Spleen (tissue), 11 donors: ENCODE measurements around the gene RHEX. TPM values are rescaled to one million over a fixed set of nuclear protein-coding genes. Genes with fewer than 3 reads are reported as not detected.

ENCODE experiments used
- DNase-seq: peaks from one replicate; pipeline ENCODE4 v3.0.0-alpha.2; 2020
- H3K27ac ChIP-seq, 8 donors: fragments of 200-600 bp; sonication (generic) in 7 of 8; 1 replicate in 4 of 8; 2 replicates in 4 of 8; pipeline versions ENCODE4 v1.5.0 to v1.8.0; 2016 to 2021; ENCODE audit warnings: inconsistent platforms in 4 of 8, mild to moderate bottlenecking in 4 of 8, moderate library complexity in 1 of 8
- H3K27me3 ChIP-seq, 7 donors: fragments of 200-600 bp; sonication (generic) in 6 of 7; replicated peaks in 1 of 7; 1 replicate in 4 of 7; 2 replicates in 3 of 7; pipeline versions ENCODE4 v1.5.0 to v1.8.0; 2016 to 2021; ENCODE audit warnings: inconsistent platforms in 3 of 7, mild to moderate bottlenecking in 1 of 7
- H3K36me3 ChIP-seq, 6 donors: fragments of 200-600 bp; sonication (generic) in 5 of 6; 1 replicate in 4 of 6; 2 replicates in 2 of 6; pipeline versions ENCODE4 v1.5.0 to v1.8.0; 2016 to 2021; ENCODE audit warnings: inconsistent platforms in 2 of 6
- H3K4me1 ChIP-seq, 6 donors: fragments of 200-600 bp; sonication (generic) in 5 of 6; 1 replicate in 3 of 6; 2 replicates in 3 of 6; pipeline versions ENCODE4 v1.5.0 to v1.8.0; 2016 to 2021; ENCODE audit warnings: inconsistent platforms in 3 of 6
- H3K4me3 ChIP-seq, 8 donors: fragments of 200-600 bp; sonication (generic) in 7 of 8; 1 replicate in 4 of 8; 2 replicates in 4 of 8; pipeline versions ENCODE4 v1.5.0 to v1.8.0; 2016 to 2021; ENCODE audit warnings: inconsistent platforms in 4 of 8, mild to moderate bottlenecking in 4 of 8, moderate library complexity in 2 of 8
- H3K9me3 ChIP-seq, 8 donors: fragments of 200-600 bp; sonication (generic) in 7 of 8; 1 replicate in 4 of 8; 2 replicates in 4 of 8; pipeline versions ENCODE4 v1.5.0 to v1.8.0; 2016 to 2021; ENCODE audit warnings: inconsistent platforms in 4 of 8
- CTCF ChIP-seq, 11 experiments: fragments of 200-600 bp in 7 of 11; fragments of 450-650 bp in 4 of 11; sonication (generic) in 4 of 11; IDR thresholded peaks in 8 of 11; conservative IDR thresholded peaks in 3 of 11; 1 replicate in 7 of 11; 2 replicates in 4 of 11; pipeline versions ENCODE4 v1.4.0 to v1.8.0; 2016 to 2021; ENCODE audit warnings: antibody characterized with exemption in 11 of 11, inconsistent platforms in 4 of 11, mild to moderate bottlenecking in 1 of 11
- POLR2A ChIP-seq, 3 donors: fragments of 450-650 bp; IDR thresholded peaks; one replicate each; pipeline ENCODE4 v1.5.1; 2017; ENCODE audit warnings: antibody characterized with exemption in 3 of 3, mild to moderate bottlenecking in 1 of 3
- POLR2AphosphoS5 ChIP-seq, 3 donors: sonication (generic); formaldehyde crosslinking; IDR thresholded peaks; one replicate each; pipeline ENCODE4 v1.5.1; 2017; ENCODE audit warnings: antibody characterized with exemption in 3 of 3
- WGBS, 5 donors: extraction: QIAGEN DNeasy Blood & Tissue Kit in 3 of 5; methylation state at CpG; one replicate each; pipeline versions ENCODE4 v1.1.5 to v1.1.7; 2013 to 2018; 5-methylcytosine and 5-hydroxymethylcytosine counted together
- intact Hi-C: fragments of 100-400 bp; cut with DNase I; formaldehyde crosslinking; loops from one replicate; pipeline ENCODE4 v1.15.0; 2023; ENCODE audit warnings: low total_unique reads
- polyA plus RNA-seq, 3 donors: library from polyadenylated mRNA; stranded (reverse); fragments of 200-250 nt; gene quantifications; one replicate each; pipeline ENCODE4 v1.2.1, GENCODE V29; 2013
- small RNA-seq, 4 donors: library from RNA; depleted of rRNA; stranded (forward); fragments of <200 nt; gene quantifications; one replicate each; pipeline ENCODE3, GENCODE V24; 2016
- total RNA-seq, 7 donors: library from RNA; depleted of rRNA in 3 of 7; stranded (reverse); fragments of >200 nt in 3 of 7; fragmentation: NEBNext Ultra II Directional in 4 of 7; extraction: Animal tissue kit (Norgen Biotek cat#: 25700) in 4 of 7; gene quantifications; one replicate each; pipeline versions ENCODE4 v1.1.0 to v1.2.1, GENCODE V29; 2016 to 2021
- donor health status: healthy with polysubstance abuse.
- donor health status: DM: no; HTN: no; CAD: no; lungs with moderate emphysema.
- donor health status: DM: no; HTN: no; CAD: no.
- donor health status: Bipolar disorder and iron deficiency.
- donor health status: healthy.
- donor health status: DM: no; HTN: no; CAD: no.
- donor health status: DM: yes; HTN: yes; CAD: no.

Gene RHEX
- total and polyA plus RNA-seq, 10 donors: 0.91 to 6.2 (median 2.4) TPM

DNA sequence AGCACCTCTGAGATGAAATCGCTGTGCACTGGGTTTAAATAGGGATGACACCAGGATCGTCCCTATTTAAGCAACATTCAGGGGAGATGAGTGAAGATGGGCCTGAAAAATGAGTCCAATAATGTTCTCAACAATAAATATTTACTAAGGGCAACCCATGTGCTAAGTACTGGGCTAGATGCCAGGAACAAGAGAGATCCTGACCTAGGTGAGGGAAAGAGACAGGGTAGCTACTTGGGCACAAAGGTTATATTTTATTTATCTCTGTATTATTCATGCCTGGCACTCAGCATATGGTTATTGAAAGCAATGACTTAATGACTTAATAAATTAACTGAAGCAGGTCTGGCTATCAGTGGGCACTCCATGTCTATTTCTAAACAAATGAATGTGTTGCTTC is 91.6 kb downstream of the RHEX start:
- Histone ChIP-seq H3K9me3 (no peaks in the 10 kb centered on the region), H3K27me3 (no peaks in the 10 kb centered on the region), H3K4me3 (no peak overlapping the region), H3K36me3 (no peaks in the 10 kb centered on the region), H3K27ac (no peak overlapping the region), H3K4me1 (no peaks in the 10 kb centered on the region)
- no peak for DNase-seq
- 81 to 91% (median 87%) methylated on average over 2 of the region's 2 CpGs for WGBS, 5 donors
- intact Hi-C loops: no loop called here
- TF ChIP-seq POLR2AphosphoS5 (IDR thresholded peaks at IDR 0.05): no peak
- TF ChIP-seq CTCF (IDR thresholded peaks at IDR 0.05 in 8 of 11, conservative IDR thresholded peaks at IDR 0.05 in 3 of 11): no peak
- no peak for TF ChIP-seq POLR2A (IDR thresholded peaks at IDR 0.05)

DNA sequence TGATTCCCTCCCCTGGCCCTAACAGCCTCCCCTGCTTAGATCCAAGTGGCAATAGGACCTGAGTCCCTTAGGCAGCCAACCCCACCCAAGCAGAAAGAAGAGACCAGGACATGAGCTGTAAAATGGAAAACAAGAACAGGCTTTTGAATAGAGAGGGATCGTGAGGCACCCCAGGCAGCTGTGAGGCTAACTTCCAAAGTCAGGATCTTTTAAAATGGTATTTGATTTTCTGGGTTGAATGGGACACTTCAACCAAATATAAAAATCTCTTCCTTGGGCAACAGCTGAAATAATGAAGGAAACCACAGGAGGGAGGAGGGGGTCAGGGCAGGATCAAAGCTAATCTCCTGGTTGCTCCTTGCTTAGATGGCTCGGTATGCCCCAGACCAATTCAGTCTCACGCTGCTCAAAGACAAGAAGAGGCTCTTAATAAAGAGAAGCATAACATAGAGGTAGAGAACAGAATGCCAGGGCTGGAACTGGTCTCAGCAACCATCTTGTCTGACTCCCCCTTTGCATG is 92.9 kb downstream of the RHEX start:
- intact Hi-C loops: no loop called here
- H3K27ac ChIP-seq: no peak overlapping the region
- no peaks in the 10 kb centered on the region for H3K9me3 ChIP-seq
- H3K4me1 ChIP-seq: no peaks in the 10 kb centered on the region
- DNase-seq: no peak
- TF ChIP-seq POLR2A (IDR thresholded peaks at IDR 0.05) (no peak), POLR2AphosphoS5 (IDR thresholded peaks at IDR 0.05) (no peak), CTCF (IDR thresholded peaks at IDR 0.05 in 8 of 11, conservative IDR thresholded peaks at IDR 0.05 in 3 of 11) (no peak)
- H3K36me3 ChIP-seq: no peaks in the 10 kb centered on the region
- no peaks in the 10 kb centered on the region for H3K27me3 ChIP-seq
- H3K4me3 ChIP-seq: no peak overlapping the region
- 61 to 85% (median 80%) methylated on average over 3 of the region's 3 CpGs for WGBS, 5 donors

Small RNAs within 50 kb of the gene (small RNA-seq; reads per million reads assigned to genes)
- gene RF00271: 0 reads per million in 4 donors

Other genes with a start within 250 kb of the RHEX start
- 10 to 100 TPM; 17.3 to 29.0 (median 22.9) TPM for gene SLC41A1, start 240.0 kb upstream of the RHEX start, total RNA-seq
- 1 to 10 TPM; 4.1 to 7.5 (median 5.8) TPM for gene SLC41A1, start 240.0 kb upstream of the RHEX start, polyA plus RNA-seq
- gene PM20D1, start 203.0 kb upstream of the RHEX start, total RNA-seq: 1 to 10 TPM in 5 of 7 donors, under 1 TPM in 2; 0.28 to 2.9 (median 1.8) TPM
- under 1 TPM in 2 of 3 donors, not detected in 1; 0.38 to 0.53 TPM for gene PM20D1, start 203.0 kb upstream of the RHEX start, polyA plus RNA-seq
- gene SLC26A9, start 109.7 kb upstream of the RHEX start, total RNA-seq: not detected
- under 1 TPM in 2 of 3 donors, not detected in 1; 0.02 to 0.03 TPM for gene SLC26A9, start 109.7 kb upstream of the RHEX start, polyA plus RNA-seq
- gene RAB7B, start 49.8 kb upstream of the RHEX start, total RNA-seq: 1 to 10 TPM in 6 of 7 donors, under 1 TPM in 1; 0.34 to 3.2 (median 2.6) TPM
- 1 to 10 TPM in 1 of 3 donors, under 1 TPM in 2; 0.67 to 2.0 (median 0.85) TPM for gene RAB7B, start 49.8 kb upstream of the RHEX start, polyA plus RNA-seq
- gene CTSE, start 29.3 kb upstream of the RHEX start, total RNA-seq: under 1 TPM in 2 of 7 donors, not detected in 5; 0.40 to 0.66 TPM
- under 1 TPM; 0.06 to 0.11 (median 0.09) TPM for gene CTSE, start 29.3 kb upstream of the RHEX start, polyA plus RNA-seq
- not detected for gene AVPR1B, start 64.2 kb downstream of the RHEX start, total RNA-seq
- gene AVPR1B, start 64.2 kb downstream of the RHEX start, polyA plus RNA-seq: not detected
- gene FAM72A, start 149.7 kb downstream of the RHEX start, total RNA-seq: 10 to 100 TPM in 1 of 7 donors, 1 to 10 TPM in 6; 3.9 to 20.6 (median 7.3) TPM
- gene FAM72A, start 149.7 kb downstream of the RHEX start, polyA plus RNA-seq: 1 to 10 TPM; 4.6 to 9.1 (median 7.8) TPM
- gene SRGAP2, start 150.4 kb downstream of the RHEX start, total RNA-seq: 100 to 1,000 TPM in 5 of 7 donors, 10 to 100 TPM in 2; 85.7 to 174 (median 122) TPM
- 10 to 100 TPM; 11.9 to 31.6 (median 14.6) TPM for gene SRGAP2, start 150.4 kb downstream of the RHEX start, polyA plus RNA-seq